Glutamatergic neuron (in vitro differentiated cells): ENCODE results near the gene SPEG. TPM values are rescaled to one million over a fixed set of nuclear protein-coding genes. Genes with fewer than 3 reads are reported as not detected.

Experiments
- DNase-seq: peaks from one replicate; pipeline ENCODE4 v3.0.0; 2022
- H3K27ac Mint-ChIP-seq: one replicate; pipeline ENCODE4 v1.8.0; 2020; ENCODE audit warnings: mild to moderate bottlenecking, mixed read lengths, inconsistent platforms; ENCODE audit not compliant: unreplicated experiment
- H3K27me3 Mint-ChIP-seq: one replicate; pipeline ENCODE4 v1.8.0; 2020; ENCODE audit warnings: mild to moderate bottlenecking, moderate library complexity, mixed read lengths, inconsistent platforms; ENCODE audit not compliant: unreplicated experiment
- H3K36me3 Mint-ChIP-seq: one replicate; pipeline ENCODE4 v1.8.0; 2020; ENCODE audit warnings: mild to moderate bottlenecking, mixed read lengths, inconsistent platforms; ENCODE audit not compliant: unreplicated experiment
- H3K4me1 Mint-ChIP-seq: one replicate; pipeline ENCODE4 v1.8.0; 2020; ENCODE audit warnings: mild to moderate bottlenecking, low read depth, mixed read lengths, inconsistent platforms; ENCODE audit not compliant: unreplicated experiment
- H3K4me3 Mint-ChIP-seq: one replicate; pipeline ENCODE4 v1.8.0; 2020; ENCODE audit warnings: mild to moderate bottlenecking, mixed read lengths, inconsistent platforms; ENCODE audit not compliant: unreplicated experiment
- H3K9me3 Mint-ChIP-seq: one replicate; pipeline ENCODE4 v1.8.0; 2020; ENCODE audit warnings: mild to moderate bottlenecking, moderate library complexity, mixed read lengths, inconsistent platforms; ENCODE audit not compliant: unreplicated experiment
- total RNA-seq: library from RNA; stranded (reverse); fragmentation: NEBNext Ultra II Directional; extraction: Animal tissue kit (Norgen Biotek cat#: 25700); gene quantifications from one replicate; pipeline ENCODE4 v1.2.1, GENCODE V29; 2021; ENCODE audit not compliant: unreplicated experiment
- TF ChIP-seq, protein P1 (sequence below): fragments of 200-600 bp; sonication (generic); IDR thresholded peaks from one replicate; pipeline ENCODE4 v1.5.0; 2021; ENCODE audit not compliant: partially characterized antibody, unreplicated experiment

The SPEG gene
- total RNA-seq, 1 donor from 2014 or later: 92.9 TPM

DNA sequence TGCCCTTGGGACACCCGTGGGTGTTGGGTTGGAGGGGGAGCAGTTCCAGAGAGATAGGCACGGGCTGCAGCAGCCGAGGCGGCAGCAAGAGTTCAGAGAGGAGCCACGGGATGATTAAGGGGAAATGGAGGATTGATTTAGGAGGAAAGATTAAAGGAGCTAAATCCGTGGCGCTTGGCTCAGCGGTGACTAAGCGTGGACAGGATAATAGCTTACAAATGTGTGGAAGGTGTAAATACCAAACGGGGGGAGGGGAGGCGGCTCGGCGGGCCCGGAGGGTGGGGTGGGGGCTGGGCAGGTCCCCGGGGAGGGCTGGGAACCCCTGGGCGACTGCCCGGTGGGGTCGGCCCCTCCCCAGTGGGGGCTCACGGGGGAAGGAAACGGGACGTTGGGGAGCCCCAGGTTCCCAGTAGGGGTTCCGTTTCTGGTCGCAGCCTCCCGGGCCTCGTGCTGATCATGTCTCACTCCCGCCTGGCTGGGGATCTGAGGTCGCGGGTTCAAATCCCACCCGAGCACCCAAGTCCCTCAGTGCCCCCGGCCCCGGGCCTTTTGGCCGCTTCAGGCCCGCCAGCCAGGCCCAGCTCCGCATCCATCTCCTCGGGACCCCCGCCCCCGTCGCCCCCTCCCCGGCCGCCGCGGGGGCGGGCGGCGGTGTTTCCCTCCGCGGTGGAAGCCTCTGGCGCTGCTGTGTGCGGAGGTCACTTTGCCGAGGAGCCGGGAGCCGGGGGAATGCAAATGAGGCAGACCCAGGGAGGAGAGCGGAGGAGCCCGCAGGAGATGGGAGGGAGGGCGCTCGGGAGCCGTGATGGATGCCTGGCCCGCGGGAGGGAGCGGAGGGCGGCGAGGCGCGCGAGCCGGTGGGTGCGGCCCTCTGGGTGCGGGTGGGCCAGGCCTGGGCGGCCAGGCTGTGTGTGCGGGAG lies 87.7 kb downstream of the SPEG start:
- TF ChIP-seq, protein P1, sequence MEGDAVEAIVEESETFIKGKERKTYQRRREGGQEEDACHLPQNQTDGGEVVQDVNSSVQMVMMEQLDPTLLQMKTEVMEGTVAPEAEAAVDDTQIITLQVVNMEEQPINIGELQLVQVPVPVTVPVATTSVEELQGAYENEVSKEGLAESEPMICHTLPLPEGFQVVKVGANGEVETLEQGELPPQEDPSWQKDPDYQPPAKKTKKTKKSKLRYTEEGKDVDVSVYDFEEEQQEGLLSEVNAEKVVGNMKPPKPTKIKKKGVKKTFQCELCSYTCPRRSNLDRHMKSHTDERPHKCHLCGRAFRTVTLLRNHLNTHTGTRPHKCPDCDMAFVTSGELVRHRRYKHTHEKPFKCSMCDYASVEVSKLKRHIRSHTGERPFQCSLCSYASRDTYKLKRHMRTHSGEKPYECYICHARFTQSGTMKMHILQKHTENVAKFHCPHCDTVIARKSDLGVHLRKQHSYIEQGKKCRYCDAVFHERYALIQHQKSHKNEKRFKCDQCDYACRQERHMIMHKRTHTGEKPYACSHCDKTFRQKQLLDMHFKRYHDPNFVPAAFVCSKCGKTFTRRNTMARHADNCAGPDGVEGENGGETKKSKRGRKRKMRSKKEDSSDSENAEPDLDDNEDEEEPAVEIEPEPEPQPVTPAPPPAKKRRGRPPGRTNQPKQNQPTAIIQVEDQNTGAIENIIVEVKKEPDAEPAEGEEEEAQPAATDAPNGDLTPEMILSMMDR: no peak
- Mint-ChIP-seq H3K4me3 (peak overlapping the region; percentile 40), H3K4me1 (peaks cover 54% of the 10 kb centered on the region), H3K27me3 (peaks cover 10% of the 10 kb centered on the region), H3K9me3 (peaks cover 5% of the 10 kb centered on the region), H3K36me3 (no peaks in the 10 kb centered on the region), H3K27ac (peak overlapping the region; percentile 56)
- peak; percentile 79 for DNase-seq

DNA sequence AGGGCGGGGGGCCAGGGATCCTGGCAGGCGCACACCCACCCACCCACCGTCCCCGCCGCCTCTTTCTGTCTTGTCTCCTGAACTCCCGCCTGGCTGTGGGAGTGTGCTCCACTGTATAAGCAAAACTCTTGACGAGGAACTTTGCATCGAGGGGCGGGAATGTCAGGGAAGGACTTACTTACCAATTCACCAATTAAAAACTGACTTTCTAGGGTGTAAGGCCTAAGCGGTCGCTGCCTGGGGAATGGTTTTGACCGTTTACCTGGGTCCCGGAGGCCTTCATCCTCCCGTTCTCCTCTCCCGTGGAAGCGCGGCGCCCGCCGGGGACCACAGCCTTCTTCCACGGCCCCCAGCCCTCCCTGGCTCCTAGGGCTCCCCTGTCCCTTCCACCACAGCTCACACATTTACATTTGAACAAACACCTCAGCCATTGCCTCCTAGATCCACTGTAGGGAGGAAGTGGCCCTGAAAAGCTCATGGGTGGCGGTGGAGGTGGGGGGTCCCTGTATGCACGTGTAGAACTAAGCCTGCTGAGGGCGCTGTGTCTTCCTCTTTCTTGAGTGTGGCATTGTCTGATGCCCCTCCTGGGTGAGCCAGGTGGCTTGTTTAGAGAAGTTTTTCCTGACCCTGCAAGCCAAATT lies 88.5 kb downstream of the SPEG start:
- peaks cover 5% of the 10 kb centered on the region for H3K9me3 Mint-ChIP-seq
- DNase-seq: no peak
- H3K36me3 Mint-ChIP-seq: no peaks in the 10 kb centered on the region
- H3K4me1 Mint-ChIP-seq: peaks cover 46% of the 10 kb centered on the region
- no peak overlapping the region for H3K27ac Mint-ChIP-seq
- TF ChIP-seq, protein P1: peak; percentile 19
- H3K27me3 Mint-ChIP-seq: peaks cover 10% of the 10 kb centered on the region
- peak overlapping the region; percentile 30 for H3K4me3 Mint-ChIP-seq

DNA sequence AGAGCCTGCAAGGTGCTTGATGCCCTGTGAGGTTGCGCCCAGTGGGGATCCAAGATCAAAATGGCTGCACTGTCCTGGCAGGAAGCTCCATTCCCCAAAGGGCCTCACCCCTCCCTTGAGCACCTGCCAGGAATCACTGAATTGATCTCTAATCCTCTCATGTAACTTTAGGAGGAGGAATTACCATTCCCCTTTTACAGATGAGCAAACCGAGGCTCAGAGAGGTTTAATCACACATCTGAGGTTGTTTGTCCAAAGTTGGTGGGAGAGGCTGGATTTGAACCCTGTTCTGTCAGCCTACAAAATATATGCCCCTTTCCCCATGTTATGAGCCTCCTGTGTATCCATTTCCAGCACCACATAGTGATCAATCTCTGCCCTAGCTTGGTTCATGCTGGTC lies 90.2 kb downstream of the SPEG start:
- H3K27me3 Mint-ChIP-seq: peaks cover 13% of the 10 kb centered on the region
- H3K4me3 Mint-ChIP-seq: no peak overlapping the region
- H3K27ac Mint-ChIP-seq: no peak overlapping the region
- DNase-seq: no peak
- H3K36me3 Mint-ChIP-seq: no peaks in the 10 kb centered on the region
- H3K4me1 Mint-ChIP-seq: peaks cover 38% of the 10 kb centered on the region
- TF ChIP-seq, protein P1: no peak
- H3K9me3 Mint-ChIP-seq: peaks cover 5% of the 10 kb centered on the region

DNA sequence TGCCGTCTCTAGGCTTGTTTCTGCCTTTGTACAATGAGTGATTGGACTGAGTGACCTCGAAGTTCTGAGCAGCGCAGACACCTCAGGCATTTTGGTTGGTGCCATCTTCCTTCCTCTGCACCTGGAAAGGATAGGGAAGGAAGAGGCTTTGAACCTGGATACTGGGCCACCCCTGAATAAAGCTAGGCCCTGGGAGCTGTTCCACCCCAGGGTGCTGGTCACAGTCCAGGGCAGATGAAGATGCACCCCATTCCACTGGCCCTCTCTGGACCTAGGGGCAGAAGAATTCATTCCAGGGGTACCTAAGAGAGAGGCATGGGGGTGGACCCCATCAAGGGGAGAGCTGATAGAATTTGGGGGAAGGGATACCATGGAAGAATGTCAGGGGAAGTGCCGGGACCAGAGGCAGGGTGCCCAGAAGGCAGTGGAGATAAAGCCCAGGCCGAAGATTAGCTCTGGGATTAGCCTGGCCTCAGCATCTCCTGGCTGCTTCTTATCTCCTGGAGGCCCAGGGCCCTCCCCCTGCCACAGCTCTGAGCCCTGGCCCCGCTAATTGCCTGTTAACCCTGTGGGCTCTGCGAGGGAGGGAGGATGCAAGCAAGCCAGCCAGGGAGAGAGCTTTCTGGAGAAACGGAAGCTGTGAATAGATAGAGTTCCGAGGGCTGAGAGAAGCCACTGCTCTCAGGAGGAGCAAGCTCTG lies 91.0 kb downstream of the SPEG start:
- Mint-ChIP-seq H3K4me3 (peak overlapping the region; percentile 73), H3K4me1 (peaks cover 33% of the 10 kb centered on the region), H3K36me3 (no peaks in the 10 kb centered on the region), H3K9me3 (peaks cover 5% of the 10 kb centered on the region), H3K27me3 (peaks cover 12% of the 10 kb centered on the region), H3K27ac (peak overlapping the region; percentile 33)
- DNase-seq: peak; percentile 70
- TF ChIP-seq, protein P1: no peak
